Measurements from ENCODE around the gene SMYD3.

Gene SMYD3

GRCh38 chr1:246010386-246010785, 496.7 kb downstream of the SMYD3 start:
- no peak overlapping the region for H2BK12ac ChIP-seq (ENCODE audit: low read length in 2 of 2)
- H2AK5ac ChIP-seq (ENCODE audit: low read length, severe bottlenecking) = no peak overlapping the region
- no peak overlapping the region for H2BK120ac ChIP-seq (ENCODE audit: low read depth, low read length)
- no peak overlapping the region for H2AFZ ChIP-seq (ENCODE audit: low read depth, low read length)
- no peaks in the 10 kb centered on the region for H3K9me3 ChIP-seq (ENCODE audit: control insufficient read depth, low read length)
- H3K4me1 ChIP-seq (ENCODE audit: control insufficient read depth, insufficient read depth, low read depth, low read length) = peaks cover 1% of the 10 kb centered on the region
- no peak overlapping the region for H2BK5ac ChIP-seq (ENCODE audit: low read depth, low read length, poor library complexity, severe bottlenecking)
- no peak overlapping the region for H3K4me3 ChIP-seq (ENCODE audit: insufficient read depth in 1 of 2, low read depth in 1 of 2, low read length in 2 of 2)
- H3K9ac ChIP-seq (ENCODE audit: low read length) = no peak overlapping the region
- no peak overlapping the region for H3K14ac ChIP-seq (ENCODE audit: low read length in 2 of 2)
- no peak for DNase-seq
- H4K91ac ChIP-seq (ENCODE audit: low read length) = no peak overlapping the region
- no peak overlapping the region for H3K23ac ChIP-seq (ENCODE audit: low read length in 2 of 2)
- peaks cover 4% of the 10 kb centered on the region for H3K79me1 ChIP-seq (replicated peaks; ENCODE audit: low read length, poor library complexity, severe bottlenecking)
- no peak overlapping the region for H3K18ac ChIP-seq (ENCODE audit: low read depth in 1 of 2, low read length in 2 of 2)
- H3K27me3 ChIP-seq (ENCODE audit: control insufficient read depth in 1 of 2, insufficient read depth in 1 of 2, low read length in 2 of 2) = no peaks in the 10 kb centered on the region
- no peak overlapping the region for H3K27ac ChIP-seq (ENCODE audit: low read length, poor library complexity, severe bottlenecking)
- no peaks in the 10 kb centered on the region for H3K36me3 ChIP-seq (ENCODE audit: control insufficient read depth in 1 of 2, insufficient read depth in 2 of 2, low read depth in 1 of 2, low read length in 2 of 2)
- H4K8ac ChIP-seq (ENCODE audit: low read length) = no peak overlapping the region
- no peak overlapping the region for H3K4me2 ChIP-seq (ENCODE audit: low read length, poor library complexity, severe bottlenecking)
- no peak overlapping the region for H3K4ac ChIP-seq (ENCODE audit: low read depth in 1 of 2, low read length in 2 of 2)
- H2BK15ac ChIP-seq (ENCODE audit: low read depth, poor library complexity, severe bottlenecking) = no peak overlapping the region
- WGBS = 100% methylated on average over 3 of the region's 3 CpGs

DNA sequence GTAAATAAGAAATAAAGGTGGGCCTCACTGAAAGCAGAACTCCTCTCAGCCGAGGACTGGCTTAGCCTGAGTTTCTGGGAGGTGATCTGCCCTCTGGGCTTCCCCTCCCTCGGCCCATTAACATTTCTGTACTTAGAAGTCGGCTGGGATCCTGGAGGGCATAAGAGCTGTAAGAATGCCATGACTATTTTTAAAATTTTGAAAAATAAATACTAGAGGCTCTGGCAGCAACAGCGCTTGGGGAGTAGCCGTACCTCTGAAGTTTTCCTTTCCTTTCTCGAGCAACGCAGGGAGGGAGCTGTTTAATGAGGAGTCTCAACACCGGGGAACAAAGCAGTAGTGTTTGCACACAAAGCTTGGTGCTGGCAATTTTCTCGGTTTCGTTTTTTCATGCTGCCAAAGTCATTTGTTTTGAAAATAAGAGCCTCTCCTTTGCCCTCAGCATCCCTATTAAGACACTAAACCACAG, 498.7 kb downstream of the SMYD3 start:
- H2AFZ ChIP-seq (ENCODE audit: low read depth, low read length) = no peak overlapping the region
- H3K9ac ChIP-seq (ENCODE audit: low read length) = no peak overlapping the region
- H3K4ac ChIP-seq (ENCODE audit: low read depth in 1 of 2, low read length in 2 of 2) = no peak overlapping the region
- H3K14ac ChIP-seq (ENCODE audit: low read length in 2 of 2) = no peak overlapping the region
- H3K4me3 ChIP-seq (ENCODE audit: insufficient read depth in 1 of 2, low read depth in 1 of 2, low read length in 2 of 2) = no peak overlapping the region
- H3K27me3 ChIP-seq (ENCODE audit: control insufficient read depth in 1 of 2, insufficient read depth in 1 of 2, low read length in 2 of 2) = no peaks in the 10 kb centered on the region
- DNase-seq = no peak
- H3K79me1 ChIP-seq (replicated peaks; ENCODE audit: low read length, poor library complexity, severe bottlenecking) = peaks cover 4% of the 10 kb centered on the region
- no peak overlapping the region for H3K27ac ChIP-seq (ENCODE audit: low read length, poor library complexity, severe bottlenecking)
- no peak overlapping the region for H4K8ac ChIP-seq (ENCODE audit: low read length)
- no peak overlapping the region for H2BK5ac ChIP-seq (ENCODE audit: low read depth, low read length, poor library complexity, severe bottlenecking)
- H3K4me1 ChIP-seq (ENCODE audit: control insufficient read depth, insufficient read depth, low read depth, low read length) = peaks cover 7% of the 10 kb centered on the region
- no peaks in the 10 kb centered on the region for H3K36me3 ChIP-seq (ENCODE audit: control insufficient read depth in 1 of 2, insufficient read depth in 2 of 2, low read depth in 1 of 2, low read length in 2 of 2)
- no peak overlapping the region for H3K4me2 ChIP-seq (ENCODE audit: low read length, poor library complexity, severe bottlenecking)
- no peak overlapping the region for H2BK15ac ChIP-seq (ENCODE audit: low read depth, poor library complexity, severe bottlenecking)
- H2AK5ac ChIP-seq (ENCODE audit: low read length, severe bottlenecking) = no peak overlapping the region
- no peak overlapping the region for H3K23ac ChIP-seq (ENCODE audit: low read length in 2 of 2)
- no peak overlapping the region for H3K18ac ChIP-seq (ENCODE audit: low read depth in 1 of 2, low read length in 2 of 2)
- 82% methylated on average over 9 of the region's 10 CpGs for WGBS
- no peak overlapping the region for H2BK120ac ChIP-seq (ENCODE audit: low read depth, low read length)
- H2BK12ac ChIP-seq (ENCODE audit: low read length in 2 of 2) = no peak overlapping the region
- no peak overlapping the region for H4K91ac ChIP-seq (ENCODE audit: low read length)
- no peaks in the 10 kb centered on the region for H3K9me3 ChIP-seq (ENCODE audit: control insufficient read depth, low read length)

GRCh38 chr1:246005067-246005466, 502.0 kb downstream of the SMYD3 start:
- H3K23ac ChIP-seq (ENCODE audit: low read length in 2 of 2) = no peak overlapping the region
- no peak overlapping the region for H4K91ac ChIP-seq (ENCODE audit: low read length)
- no peak overlapping the region for H2AK5ac ChIP-seq (ENCODE audit: low read length, severe bottlenecking)
- H3K27me3 ChIP-seq (ENCODE audit: control insufficient read depth in 1 of 2, insufficient read depth in 1 of 2, low read length in 2 of 2) = no peaks in the 10 kb centered on the region
- no peak overlapping the region for H3K4ac ChIP-seq (ENCODE audit: low read depth in 1 of 2, low read length in 2 of 2)
- H3K14ac ChIP-seq (ENCODE audit: low read length in 2 of 2) = no peak overlapping the region
- H3K79me1 ChIP-seq (replicated peaks; ENCODE audit: low read length, poor library complexity, severe bottlenecking) = peaks cover 4% of the 10 kb centered on the region
- WGBS = 29% methylated on average over 3 of the region's 3 CpGs
- no peak overlapping the region for H2BK5ac ChIP-seq (ENCODE audit: low read depth, low read length, poor library complexity, severe bottlenecking)
- H3K36me3 ChIP-seq (ENCODE audit: control insufficient read depth in 1 of 2, insufficient read depth in 2 of 2, low read depth in 1 of 2, low read length in 2 of 2) = peaks cover 0 to 5% of the 10 kb centered on the region in 2 experiments
- no peaks in the 10 kb centered on the region for H3K9me3 ChIP-seq (ENCODE audit: control insufficient read depth, low read length)
- no peak overlapping the region for H3K9ac ChIP-seq (ENCODE audit: low read length)
- peak; percentile 92 for DNase-seq
- peaks cover 7% of the 10 kb centered on the region for H3K4me1 ChIP-seq (ENCODE audit: control insufficient read depth, insufficient read depth, low read depth, low read length)
- H4K8ac ChIP-seq (ENCODE audit: low read length) = no peak overlapping the region
- no peak overlapping the region for H2AFZ ChIP-seq (ENCODE audit: low read depth, low read length)
- peak overlapping the region; percentile 10 for H3K27ac ChIP-seq (ENCODE audit: low read length, poor library complexity, severe bottlenecking)
- no peak overlapping the region for H3K4me3 ChIP-seq (ENCODE audit: insufficient read depth in 1 of 2, low read depth in 1 of 2, low read length in 2 of 2)
- peak overlapping the region in 1 of 2 experiments; percentile 23 for H3K18ac ChIP-seq (ENCODE audit: low read depth in 1 of 2, low read length in 2 of 2)
- H2BK12ac ChIP-seq (ENCODE audit: low read length in 2 of 2) = peak overlapping the region in 1 of 2 experiments; percentile 34
- no peak overlapping the region for H2BK120ac ChIP-seq (ENCODE audit: low read depth, low read length)
- H2BK15ac ChIP-seq (ENCODE audit: low read depth, poor library complexity, severe bottlenecking) = no peak overlapping the region
- no peak overlapping the region for H3K4me2 ChIP-seq (ENCODE audit: low read length, poor library complexity, severe bottlenecking)

GRCh38 chr1:246004301-246004700, 502.8 kb downstream of the SMYD3 start:
- 44% methylated on average over 3 of the region's 3 CpGs for WGBS
- no peak overlapping the region for H3K14ac ChIP-seq (ENCODE audit: low read length in 2 of 2)

More at GRCh38 chr1:246004301-246004700, 502.8 kb downstream of the SMYD3 start:
- no peak for DNase-seq
- Histone ChIP-seq H3K4me2 (ENCODE audit: low read length, poor library complexity, severe bottlenecking) (no peak overlapping the region), H4K8ac (ENCODE audit: low read length) (no peak overlapping the region), H3K27me3 (ENCODE audit: control insufficient read depth in 1 of 2, insufficient read depth in 1 of 2, low read length in 2 of 2) (no peaks in the 10 kb centered on the region), H2AK5ac (ENCODE audit: low read length, severe bottlenecking) (no peak overlapping the region), H3K27ac (ENCODE audit: low read length, poor library complexity, severe bottlenecking) (peak overlapping the region; percentile 8), H2BK5ac (ENCODE audit: low read depth, low read length, poor library complexity, severe bottlenecking) (no peak overlapping the region), H2BK12ac (ENCODE audit: low read length in 2 of 2) (peak overlapping the region; percentile 34 to 61), H3K23ac (ENCODE audit: low read length in 2 of 2) (no peak overlapping the region), H3K4me1 (ENCODE audit: control insufficient read depth, insufficient read depth, low read depth, low read length) (peaks cover 7% of the 10 kb centered on the region), H3K4ac (ENCODE audit: low read depth in 1 of 2, low read length in 2 of 2) (no peak overlapping the region), H2BK15ac (ENCODE audit: low read depth, poor library complexity, severe bottlenecking) (no peak overlapping the region), H3K36me3 (ENCODE audit: control insufficient read depth in 1 of 2, insufficient read depth in 2 of 2, low read depth in 1 of 2, low read length in 2 of 2) (peaks cover 0 to 5% of the 10 kb centered on the region in 2 experiments), H3K4me3 (ENCODE audit: insufficient read depth in 1 of 2, low read depth in 1 of 2, low read length in 2 of 2) (no peak overlapping the region), H3K9ac (ENCODE audit: low read length) (no peak overlapping the region), H3K79me1 (replicated peaks; ENCODE audit: low read length, poor library complexity, severe bottlenecking) (peaks cover 4% of the 10 kb centered on the region), H2BK120ac (ENCODE audit: low read depth, low read length) (no peak overlapping the region), H4K91ac (ENCODE audit: low read length) (peak overlapping the region; percentile 15), H2AFZ (ENCODE audit: low read depth, low read length) (no peak overlapping the region), H3K9me3 (ENCODE audit: control insufficient read depth, low read length) (no peaks in the 10 kb centered on the region), H3K18ac (ENCODE audit: low read depth in 1 of 2, low read length in 2 of 2) (peak overlapping the region; percentile 6 to 7)
